WTC11 (cell line): ENCODE results near the gene FBXO31. TPM values are rescaled to one million over a fixed set of nuclear protein-coding genes. Genes with fewer than 3 reads are reported as not detected.

Source experiments
- ATAC-seq: fragments of 200-7000 bp; cut with Tn5 transposase; 2 replicates; pipeline ENCODE4 v1.10.0; 2021; ENCODE audit warnings: mild to moderate bottlenecking, moderate library complexity
- CTCF ChIA-PET: fragments of 300-600 bp; sonication (Branson Sonifier 250); formaldehyde crosslinking; loops from one replicate; lab custom pipeline; 2021; ENCODE audit warnings: antibody characterized with exemption; lab: Charles Lee
- POLR2A ChIA-PET: fragments of 350-600 bp; sonication (Branson Sonifier 250); formaldehyde crosslinking; loops from one replicate; lab custom pipeline; 2021; ENCODE audit warnings: antibody characterized with exemption; lab: Charles Lee
- DNase-seq: peaks from one replicate; pipeline ENCODE4 v3.0.0; 2021; ENCODE audit warnings: low spot score
- H3K27ac Mint-ChIP-seq: 2 replicates; pipeline ENCODE4 v1.8.0; 2021; ENCODE audit warnings: mixed read lengths
- H3K27me3 Mint-ChIP-seq: 2 replicates; pipeline ENCODE4 v1.8.0; 2021; ENCODE audit warnings: low read depth, mild to moderate bottlenecking, moderate library complexity, mixed read lengths
- H3K36me3 Mint-ChIP-seq: 2 replicates; pipeline ENCODE4 v1.8.0; 2021; ENCODE audit warnings: mixed read lengths
- H3K4me1 Mint-ChIP-seq: 2 replicates; pipeline ENCODE4 v1.8.0; 2022; ENCODE audit warnings: mixed read lengths
- H3K4me3 Mint-ChIP-seq: 2 replicates; pipeline ENCODE4 v1.8.0; 2021; ENCODE audit warnings: mild to moderate bottlenecking, moderate library complexity, mixed read lengths
- H3K9me3 Mint-ChIP-seq: 2 replicates; pipeline ENCODE4 v1.8.0; 2021; ENCODE audit warnings: mixed read lengths
- CBFB ChIP-seq: sonication (generic); formaldehyde crosslinking; IDR thresholded peaks from 2 replicates; pipeline ENCODE4 v1.8.1; 2022; ENCODE audit warnings: mild to moderate bottlenecking, low read depth, missing genetic modification reagents
- CREM ChIP-seq: sonication (generic); formaldehyde crosslinking; IDR thresholded peaks from 2 replicates; pipeline ENCODE4 v1.8.1; 2022; ENCODE audit warnings: mild to moderate bottlenecking, missing genetic modification reagents, moderate library complexity
- E2F4 ChIP-seq: sonication (generic); formaldehyde crosslinking; IDR thresholded peaks from 2 replicates; pipeline ENCODE4 v1.8.1; 2022; ENCODE audit warnings: low read depth, mild to moderate bottlenecking, moderate library complexity, missing genetic modification reagents, borderline replicate concordance
- EMX1 ChIP-seq: fragments of 250-450 bp; sonication (Bioruptor Pico); IDR thresholded peaks from 2 replicates; pipeline ENCODE4 v1.8.0; 2021; ENCODE audit warnings: mild to moderate bottlenecking
- FOXP1 ChIP-seq: sonication (generic); formaldehyde crosslinking; IDR thresholded peaks from 2 replicates; pipeline ENCODE4 v1.8.0; 2022; ENCODE audit warnings: missing genetic modification reagents, mild to moderate bottlenecking, moderate library complexity, borderline replicate concordance
- GTF2I ChIP-seq: fragments of 250-450 bp; sonication (Bioruptor Pico); conservative IDR thresholded peaks from 2 replicates; pipeline ENCODE4 v1.4.0; 2021; ENCODE audit warnings: mild to moderate bottlenecking
- IRF2 ChIP-seq: sonication (generic); formaldehyde crosslinking; IDR thresholded peaks from 2 replicates; pipeline ENCODE4 v1.8.0; 2022; ENCODE audit warnings: low read depth, missing genetic modification reagents, borderline replicate concordance
- SP1 ChIP-seq: sonication (generic); formaldehyde crosslinking; conservative IDR thresholded peaks from 2 replicates; pipeline ENCODE4 v1.8.1; 2022; ENCODE audit warnings: missing genetic modification reagents
- TEAD4 ChIP-seq: sonication (generic); formaldehyde crosslinking; IDR thresholded peaks from 2 replicates; pipeline ENCODE4 v1.8.0; 2022; ENCODE audit warnings: mild to moderate bottlenecking, missing genetic modification reagents
- ZBTB43 ChIP-seq: sonication (generic); formaldehyde crosslinking; IDR thresholded peaks from 2 replicates; pipeline ENCODE4 v1.8.1; 2023; ENCODE audit warnings: mild to moderate bottlenecking, missing genetic modification reagents
- ZMAT4 ChIP-seq: fragments of 250-450 bp; sonication (Bioruptor Pico); IDR thresholded peaks from 2 replicates; pipeline ENCODE4 v1.9.0; 2021; ENCODE audit warnings: mild to moderate bottlenecking
- ZNF425 ChIP-seq: fragments of 250-450 bp; sonication (Bioruptor Pico); conservative IDR thresholded peaks from 2 replicates; pipeline ENCODE4 v1.9.0; 2021; ENCODE audit warnings: mild to moderate bottlenecking
- ZNF671 ChIP-seq: fragments of 250-450 bp; sonication (Bioruptor Pico); IDR thresholded peaks from 2 replicates; pipeline ENCODE4 v1.8.0; 2021; ENCODE audit warnings: mild to moderate bottlenecking
- total RNA-seq: library from RNA; stranded (reverse); gene quantifications from 3 replicates; pipeline ENCODE4 v1.2.3, GENCODE V29; 2021
- TF ChIP-seq, protein P1 (sequence below): sonication (generic); formaldehyde crosslinking; IDR thresholded peaks from 2 replicates; pipeline ENCODE4 v1.8.1; 2022; ENCODE audit warnings: mild to moderate bottlenecking, missing genetic modification reagents, moderate library complexity, borderline replicate concordance
- TF ChIP-seq, protein P2 (sequence below): sonication (generic); formaldehyde crosslinking; conservative IDR thresholded peaks from 2 replicates; pipeline ENCODE4 v1.8.1; 2022; ENCODE audit warnings: mild to moderate bottlenecking, missing genetic modification reagents

Gene FBXO31
- total RNA-seq, 1 experiment from 2014 or later, result 22.6 TPM

- ATAC-seq, result no peak
Measured at GRCh38 chr16:87350681-87351319, 32.8 kb downstream of the FBXO31 start.

GRCh38 chr16:87350031-87350430 is 33.5 kb downstream of the FBXO31 start:
- Mint-ChIP-seq H3K4me1 (peaks cover 8% of the 10 kb centered on the region), H3K36me3 (peaks cover 5% of the 10 kb centered on the region), H3K4me3 (no peak overlapping the region), H3K27ac (no peak overlapping the region), H3K9me3 (no peaks in the 10 kb centered on the region), H3K27me3 (no peaks in the 10 kb centered on the region)
- DNase-seq (no peak), ATAC-seq (no peak)
- ChIA-PET CTCF (no interaction called here), POLR2A (no interaction called here)
- TF ChIP-seq, protein P1, sequence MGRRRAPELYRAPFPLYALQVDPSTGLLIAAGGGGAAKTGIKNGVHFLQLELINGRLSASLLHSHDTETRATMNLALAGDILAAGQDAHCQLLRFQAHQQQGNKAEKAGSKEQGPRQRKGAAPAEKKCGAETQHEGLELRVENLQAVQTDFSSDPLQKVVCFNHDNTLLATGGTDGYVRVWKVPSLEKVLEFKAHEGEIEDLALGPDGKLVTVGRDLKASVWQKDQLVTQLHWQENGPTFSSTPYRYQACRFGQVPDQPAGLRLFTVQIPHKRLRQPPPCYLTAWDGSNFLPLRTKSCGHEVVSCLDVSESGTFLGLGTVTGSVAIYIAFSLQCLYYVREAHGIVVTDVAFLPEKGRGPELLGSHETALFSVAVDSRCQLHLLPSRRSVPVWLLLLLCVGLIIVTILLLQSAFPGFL (CRISPR knock-in tag), result no peak
- TF ChIP-seq CREM (CRISPR knock-in tag), result no peak
- no peak for TF ChIP-seq ZNF425
- TF ChIP-seq, protein P2, sequence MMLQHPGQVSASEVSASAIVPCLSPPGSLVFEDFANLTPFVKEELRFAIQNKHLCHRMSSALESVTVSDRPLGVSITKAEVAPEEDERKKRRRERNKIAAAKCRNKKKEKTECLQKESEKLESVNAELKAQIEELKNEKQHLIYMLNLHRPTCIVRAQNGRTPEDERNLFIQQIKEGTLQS (CRISPR knock-in tag), result no peak

More at GRCh38 chr16:87350681-87351319, 32.8 kb downstream of the FBXO31 start:
- Mint-ChIP-seq H3K36me3 (no peaks in the 10 kb centered on the region; the same call in none of the 2 replicates), H3K27me3 (no peaks in the 10 kb centered on the region), H3K27ac (peak overlapping the region; percentile 53; the same call in 1 of the 2 replicates), H3K4me3 (no peak overlapping the region), H3K9me3 (no peaks in the 10 kb centered on the region), H3K4me1 (peaks cover 2% of the 10 kb centered on the region)
- ChIA-PET CTCF (no interaction called here), POLR2A (no interaction called here)
- TF ChIP-seq TEAD4 (no peak), ZBTB43 (no peak), CBFB (CRISPR knock-in tag) (no peak), ZMAT4 (CRISPR knock-in tag) (no peak), ZNF671 (no peak), E2F4 (CRISPR knock-in tag) (no peak), FOXP1 (no peak), SP1 (CRISPR knock-in tag) (no peak), EMX1 (CRISPR knock-in tag) (no peak), GTF2I (no peak), IRF2 (CRISPR knock-in tag) (no peak), ZNF425 (no peak)
- TF ChIP-seq, protein P2 (CRISPR knock-in tag), result no peak
- TF ChIP-seq, protein P1 (CRISPR knock-in tag), result no peak
- no peak for DNase-seq
